Trophoblast cell (in vitro differentiated cells and primary cell): ENCODE data around the gene IGFBP1.

Source experiments
- DNase-seq, 2 donors: peaks; one replicate each; pipeline ENCODE4 v3.0.0-alpha.2; 2016
- H2AFZ ChIP-seq: 2 replicates; pipeline ENCODE4 v1.6.1; 2013; ENCODE audit warnings: low read length, moderate library complexity, mild to moderate bottlenecking; ENCODE audit not compliant: insufficient read depth, poor library complexity
- H2AK5ac ChIP-seq: 2 replicates; pipeline ENCODE4 v1.6.1; 2013; ENCODE audit warnings: mild to moderate bottlenecking, low read length
- H2BK120ac ChIP-seq: 2 replicates; pipeline ENCODE4 v1.6.1; 2013; ENCODE audit warnings: low read length, mild to moderate bottlenecking, moderate library complexity; ENCODE audit not compliant: insufficient read depth, poor library complexity
- H2BK12ac ChIP-seq: 2 replicates; pipeline ENCODE4 v1.6.1; 2013; ENCODE audit warnings: mild to moderate bottlenecking, low read length, moderate library complexity
- H2BK5ac ChIP-seq: 2 replicates; pipeline ENCODE4 v1.6.1; 2013; ENCODE audit warnings: low read length, low read depth, moderate library complexity, mild to moderate bottlenecking; ENCODE audit not compliant: poor library complexity
- H3K14ac ChIP-seq: 2 replicates; pipeline ENCODE4 v1.6.1; 2013; ENCODE audit warnings: mild to moderate bottlenecking, low read length
- H3K18ac ChIP-seq: 2 replicates; pipeline ENCODE4 v1.6.1; 2013; ENCODE audit warnings: mild to moderate bottlenecking, low read length
- H3K23ac ChIP-seq: 2 replicates; pipeline ENCODE4 v1.6.1; 2013; ENCODE audit warnings: low read length
- H3K27ac ChIP-seq: 2 replicates; pipeline ENCODE4 v1.5.1; 2013; ENCODE audit warnings: low read depth, mild to moderate bottlenecking, inconsistent platforms, low read length, moderate library complexity
- H3K27me3 ChIP-seq: 2 replicates; pipeline ENCODE4 v1.6.1; 2013; ENCODE audit warnings: inconsistent platforms, mild to moderate bottlenecking, low read length, moderate library complexity; ENCODE audit not compliant: insufficient read depth
- H3K36me3 ChIP-seq, 2 experiments: 1 replicate in 1 of 2; 2 replicates in 1 of 2; pipeline ENCODE4 v1.6.1; 2013; ENCODE audit warnings: low read length in 2 of 2, mild to moderate bottlenecking in 2 of 2, moderate library complexity in 1 of 2; ENCODE audit not compliant: insufficient read depth in 2 of 2, control insufficient read depth in 1 of 2
- H3K4ac ChIP-seq: 2 replicates; pipeline ENCODE4 v1.6.1; 2013; ENCODE audit warnings: low read depth, mild to moderate bottlenecking, low read length, moderate library complexity
- H3K4me1 ChIP-seq, 2 experiments: 1 replicate in 1 of 2; 2 replicates in 1 of 2; pipeline ENCODE4 v1.6.1; 2013; ENCODE audit warnings: low read length in 2 of 2, mild to moderate bottlenecking in 2 of 2, moderate library complexity in 1 of 2; ENCODE audit not compliant: insufficient read depth in 2 of 2, control insufficient read depth in 1 of 2
- H3K4me2 ChIP-seq: 2 replicates; pipeline ENCODE4 v1.6.1; 2013; ENCODE audit warnings: inconsistent platforms, mild to moderate bottlenecking, low read length, moderate library complexity
- H3K4me3 ChIP-seq: 2 replicates; pipeline ENCODE4 v1.5.1; 2013; ENCODE audit warnings: mild to moderate bottlenecking, low read depth, low read length, inconsistent platforms
- H3K79me1 ChIP-seq: one replicate; pipeline ENCODE4 v1.6.1; 2013; ENCODE audit warnings: low read length
- H3K79me2 ChIP-seq: 2 replicates; pipeline ENCODE4 v1.6.1; 2013; ENCODE audit warnings: low read length, mild to moderate bottlenecking; ENCODE audit not compliant: control insufficient read depth, insufficient read depth, poor library complexity
- H3K9ac ChIP-seq: 2 replicates; pipeline ENCODE4 v1.6.1; 2013; ENCODE audit warnings: mild to moderate bottlenecking, low read length
- H3K9me3 ChIP-seq: 2 replicates; pipeline ENCODE4 v1.6.1; 2013; ENCODE audit warnings: low read depth, mild to moderate bottlenecking, control low read depth, inconsistent platforms, low read length; ENCODE audit not compliant: insufficient read depth
- H4K12ac ChIP-seq: 2 replicates; pipeline ENCODE4 v1.6.1; 2013; ENCODE audit warnings: low read depth, mild to moderate bottlenecking, low read length, moderate library complexity
- H4K8ac ChIP-seq: 2 replicates; pipeline ENCODE4 v1.6.1; 2013; ENCODE audit warnings: low read depth, mild to moderate bottlenecking, low read length, moderate library complexity
- H4K91ac ChIP-seq: one replicate; pipeline ENCODE4 v1.6.1; 2013; ENCODE audit warnings: low read depth, mild to moderate bottlenecking, low read length, moderate library complexity
- WGBS: extraction: QIAGEN DNeasy Blood & Tissue Kit; methylation state at CpG from one replicate; pipeline ENCODE4 v1.1.7; 2013; ENCODE audit warnings: missing lambda C conversion rate; ENCODE audit not compliant: insufficient read length, insufficient coverage; ENCODE audit errors: extremely low coverage; 5-methylcytosine and 5-hydroxymethylcytosine counted together

IGFBP1 gene

DNA sequence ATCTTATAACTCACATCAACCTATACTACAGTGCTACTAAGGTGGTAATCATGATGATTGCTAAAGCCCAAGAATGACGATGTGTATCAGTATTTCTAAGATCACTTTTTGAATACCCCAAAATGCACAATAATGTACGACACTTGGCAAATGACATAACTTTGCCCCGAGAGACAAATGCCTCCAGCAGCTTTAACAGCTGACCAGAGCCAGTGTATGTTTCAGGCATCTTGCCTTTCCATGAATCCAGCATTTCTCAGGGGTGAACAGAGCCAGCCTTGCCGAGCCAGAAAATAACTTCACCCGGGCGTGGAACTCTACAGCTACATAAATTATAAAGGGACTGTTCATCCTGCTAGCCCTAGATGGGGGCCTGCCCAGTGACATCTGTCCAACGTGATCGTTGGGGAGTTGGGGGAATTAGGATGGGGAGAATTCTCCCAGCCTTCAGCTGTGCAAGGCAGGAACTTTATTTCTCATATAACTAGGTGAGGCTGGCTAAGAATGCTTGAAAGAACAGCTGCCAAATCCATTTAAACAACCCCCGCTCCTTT is 31.0 kb downstream of the IGFBP1 start:
- H2BK12ac ChIP-seq = no peak overlapping the region
- H3K27ac ChIP-seq = peak overlapping the region; percentile 92
- no peak overlapping the region for H4K12ac ChIP-seq
- H3K27me3 ChIP-seq = no peaks in the 10 kb centered on the region
- H3K23ac ChIP-seq = no peak overlapping the region
- H2BK120ac ChIP-seq = peak overlapping the region; percentile 6
- peaks cover 29% of the 10 kb centered on the region for H3K79me2 ChIP-seq
- no peak for DNase-seq
- H3K18ac ChIP-seq = no peak overlapping the region
- no peak overlapping the region for H4K8ac ChIP-seq
- WGBS = no CpG with 5 or more reads among the region's 9 CpGs
- H3K4me2 ChIP-seq = peak overlapping the region; percentile 76
- no peak overlapping the region for H2AFZ ChIP-seq
- peak overlapping the region; percentile 98 for H3K4me3 ChIP-seq
- no peak overlapping the region for H3K14ac ChIP-seq
- H4K91ac ChIP-seq = no peak overlapping the region
- H3K9ac ChIP-seq = peak overlapping the region; percentile 98
- peaks cover 35% of the 10 kb centered on the region for H3K79me1 ChIP-seq
- H3K4ac ChIP-seq = peak overlapping the region; percentile 94
- peaks cover 4 to 22% of the 10 kb centered on the region in 2 experiments for H3K4me1 ChIP-seq
- H2AK5ac ChIP-seq = no peak overlapping the region
- peaks cover 45 to 52% of the 10 kb centered on the region in 2 experiments for H3K36me3 ChIP-seq
- H2BK5ac ChIP-seq = peak overlapping the region; percentile 10
- no peaks in the 10 kb centered on the region for H3K9me3 ChIP-seq

DNA sequence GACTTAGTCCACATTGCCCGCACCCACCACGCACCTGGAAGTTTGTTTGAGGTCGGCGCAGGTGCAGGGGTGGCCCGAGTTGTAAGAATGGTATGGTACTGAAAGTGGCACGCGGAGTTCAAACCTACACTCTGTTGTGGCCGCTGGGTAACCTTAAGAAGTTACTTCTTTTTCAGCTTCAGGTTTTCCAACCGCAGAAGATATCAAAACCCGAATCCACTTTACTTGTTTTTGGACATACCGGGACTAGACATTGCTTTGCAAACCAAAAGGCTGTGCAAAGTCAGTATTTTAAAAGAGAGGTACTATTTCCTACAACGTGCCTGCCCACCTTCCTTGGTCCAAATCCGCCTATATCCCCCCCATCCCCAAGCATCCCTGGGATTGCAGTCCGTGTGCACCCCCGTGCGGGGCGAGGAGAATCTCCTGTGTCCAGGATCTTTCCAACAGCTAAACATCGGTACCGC is 31.7 kb downstream of the IGFBP1 start:
- Histone ChIP-seq H3K36me3 (peaks cover 38 to 44% of the 10 kb centered on the region in 2 experiments), H3K79me2 (peaks cover 29% of the 10 kb centered on the region), H3K4me1 (peaks cover 9 to 27% of the 10 kb centered on the region in 2 experiments), H3K9ac (peak overlapping the region; percentile 98), H2AFZ (no peak overlapping the region), H3K4ac (peak overlapping the region; percentile 97), H3K79me1 (peaks cover 42% of the 10 kb centered on the region), H3K23ac (no peak overlapping the region), H2BK12ac (no peak overlapping the region), H3K9me3 (no peaks in the 10 kb centered on the region), H3K4me3 (peak overlapping the region; percentile 98), H3K4me2 (peak overlapping the region; percentile 76), H3K14ac (peak overlapping the region; percentile 75), H4K12ac (no peak overlapping the region), H2BK5ac (peak overlapping the region; percentile 77), H4K8ac (peak overlapping the region; percentile 52), H2AK5ac (no peak overlapping the region), H3K18ac (peak overlapping the region; percentile 59), H4K91ac (peak overlapping the region; percentile 29), H3K27me3 (no peaks in the 10 kb centered on the region), H3K27ac (peak overlapping the region; percentile 92), H2BK120ac (peak overlapping the region; percentile 23)
- DNase-seq = no peak
- WGBS = no CpG with 5 or more reads among the region's 19 CpGs

DNA sequence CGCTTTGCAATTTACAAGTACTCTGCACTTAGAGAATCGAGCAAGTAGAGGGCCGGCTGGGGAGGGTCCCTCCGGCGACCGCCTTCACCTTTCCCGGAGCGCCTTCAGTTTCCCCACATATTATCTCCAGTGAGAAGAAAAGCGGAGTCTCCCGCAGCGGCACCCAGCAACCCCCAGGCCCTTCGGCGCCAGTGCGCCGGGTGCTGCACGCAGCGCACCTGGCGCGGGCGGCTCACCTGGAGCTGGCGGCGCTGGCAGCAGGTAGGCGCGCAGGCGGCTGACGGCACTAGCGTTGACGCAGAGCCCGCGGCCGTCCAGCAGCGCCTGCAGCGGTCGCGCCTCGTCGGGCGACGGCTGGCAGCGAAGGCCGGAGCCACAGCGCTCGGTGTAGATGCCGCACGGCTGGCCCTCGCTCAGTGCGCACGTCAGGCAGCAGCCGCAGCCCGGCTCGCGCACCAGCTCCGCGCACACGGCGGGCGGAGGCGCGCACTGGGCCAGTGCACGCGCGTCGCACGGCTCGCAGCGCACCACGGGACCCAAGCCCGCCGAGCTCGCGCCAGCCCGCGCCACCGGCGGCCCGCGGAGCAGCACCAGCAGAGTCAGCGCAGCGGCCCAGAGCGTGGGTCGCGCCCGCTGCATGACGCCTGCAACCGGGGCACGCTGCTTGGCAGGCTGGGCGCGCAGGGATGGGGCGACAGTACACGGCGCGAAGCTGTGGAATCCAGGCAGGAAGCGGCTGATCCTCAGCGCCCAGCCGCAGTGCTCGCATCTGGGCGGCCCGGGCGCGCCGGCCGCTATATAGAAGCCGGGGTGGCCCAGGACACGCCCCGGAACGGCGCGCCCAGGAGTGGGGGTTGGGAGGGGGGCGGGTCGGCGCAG is 32.5 kb downstream of the IGFBP1 start, which contains the start of gene IGFBP3:
TSS of gene IGFBP3 (minus strand) at position 771 of the 879 bp plus-strand sequence. CDS start at position 639, 132 bp downstream.
- H3K4me3 ChIP-seq = peak within 1 kb of the TSS; percentile 98
- H3K9me3 ChIP-seq = no peaks in the 10 kb centered on the region
- peaks cover 9 to 27% of the 10 kb centered on the region in 2 experiments for H3K4me1 ChIP-seq
- no peaks in the 10 kb centered on the region for H3K27me3 ChIP-seq
- no peak within 1 kb of the TSS for H3K23ac ChIP-seq
- H3K79me2 ChIP-seq = peaks cover 29% of the 10 kb centered on the region
- peak within 1 kb of the TSS; percentile 45 for H4K12ac ChIP-seq
- H4K91ac ChIP-seq = peak within 1 kb of the TSS; percentile 98
- peak within 1 kb of the TSS; percentile 98 for H3K9ac ChIP-seq
- H3K14ac ChIP-seq = peak within 1 kb of the TSS; percentile 96
- H2BK5ac ChIP-seq = peak within 1 kb of the TSS; percentile 97
- peak within 1 kb of the TSS; percentile 94 for H2AK5ac ChIP-seq
- peaks cover 33 to 39% of the 10 kb centered on the region in 2 experiments for H3K36me3 ChIP-seq
- peak within 1 kb of the TSS; percentile 72 for H4K8ac ChIP-seq
- peak within 1 kb of the TSS; percentile 93 for H3K18ac ChIP-seq
- no CpG with 5 or more reads among the region's 111 CpGs for WGBS
- H3K4me2 ChIP-seq = peak within 1 kb of the TSS; percentile 76
- peak within 1 kb of the TSS; percentile 98 for H2BK120ac ChIP-seq
- peak within 1 kb of the TSS; percentile 97 for H3K4ac ChIP-seq
- peaks cover 48% of the 10 kb centered on the region for H3K79me1 ChIP-seq
- H2BK12ac ChIP-seq = peak within 1 kb of the TSS; percentile 99
- H2AFZ ChIP-seq = peak within 1 kb of the TSS; percentile 89
- peak; percentile 75 to 82 for DNase-seq
- peak within 1 kb of the TSS; percentile 92 for H3K27ac ChIP-seq

- peak overlapping the region; percentile 72 for H4K8ac ChIP-seq
- no CpG with 5 or more reads among the region's 31 CpGs for WGBS
- no peaks in the 10 kb centered on the region for H3K9me3 ChIP-seq
- H2AFZ ChIP-seq = peak overlapping the region; percentile 89
- no peak for DNase-seq
- H3K4me3 ChIP-seq = peak overlapping the region; percentile 98
- peak overlapping the region; percentile 99 for H2BK12ac ChIP-seq
- H2BK120ac ChIP-seq = peak overlapping the region; percentile 98
- H2BK5ac ChIP-seq = peak overlapping the region; percentile 97
- H3K4ac ChIP-seq = peak overlapping the region; percentile 93
- peak overlapping the region; percentile 98 for H4K91ac ChIP-seq
- no peak overlapping the region for H3K23ac ChIP-seq
- H4K12ac ChIP-seq = peak overlapping the region; percentile 45
- peaks cover 29% of the 10 kb centered on the region for H3K79me2 ChIP-seq
- peak overlapping the region; percentile 96 for H3K14ac ChIP-seq
- peak overlapping the region; percentile 93 for H3K18ac ChIP-seq
- peak overlapping the region; percentile 76 for H3K9ac ChIP-seq
- peaks cover 48% of the 10 kb centered on the region for H3K79me1 ChIP-seq
- H3K36me3 ChIP-seq = peaks cover 28 to 33% of the 10 kb centered on the region in 2 experiments
- peak overlapping the region; percentile 92 for H3K27ac ChIP-seq
- no peaks in the 10 kb centered on the region for H3K27me3 ChIP-seq
- peaks cover 9 to 27% of the 10 kb centered on the region in 2 experiments for H3K4me1 ChIP-seq
- peak overlapping the region; percentile 94 for H2AK5ac ChIP-seq
- peak overlapping the region; percentile 76 for H3K4me2 ChIP-seq
These were observed 33.1 kb downstream of the IGFBP1 start for GRCh38 chr7:45921381-45921698.
